ENCODE data around the gene NLGN2.

Gene NLGN2

GRCh38 chr17:7392696-7393612 lies 14.7 kb upstream of the NLGN2 start:
- DNase-seq = no peak

- peak; percentile 82 for DNase-seq
Observed at GRCh38 chr17:7393613-7394451, 13.8 kb upstream of the NLGN2 start.

- DNase-seq = peak; percentile 85
Observed at GRCh38 chr17:7394452-7395191, 13.0 kb upstream of the NLGN2 start, which contains the start of gene PLSCR3. Gene PLSCR3 (minus strand): TSS chr17:7394525. CDS start chr17:7394110, 415 bp downstream.

- DNase-seq = no peak
Observed at GRCh38 chr17:7396147-7396546, 11.5 kb upstream of the NLGN2 start.

GRCh38 chr17:7398612-7399011 lies 9.0 kb upstream of the NLGN2 start:
- no peak for DNase-seq

- DNase-seq = peak; percentile 49
Observed at GRCh38 chr17:7403043-7403726, 4.5 kb upstream of the NLGN2 start.

GRCh38 chr17:7403727-7403976 lies 4.0 kb upstream of the NLGN2 start:
- DNase-seq = no peak

- peak; percentile 98 for DNase-seq
Observed at GRCh38 chr17:7403977-7404736, 3.5 kb upstream of the NLGN2 start, which contains the start of gene TMEM256. Gene TMEM256 (minus strand): TSS chr17:7404097. CDS start chr17:7404084, 13 bp downstream.

- peak; percentile 80 for DNase-seq
Observed at GRCh38 chr17:7404737-7405349, 2.8 kb upstream of the NLGN2 start.

GRCh38 chr17:7405350-7406234 lies 2.1 kb upstream of the NLGN2 start:
- DNase-seq = no peak

- DNase-seq = no peak
Observed at GRCh38 chr17:7406235-7406825, 1.3 kb upstream of the NLGN2 start.

GRCh38 chr17:7407082-7407481 lies 563 bp upstream of the NLGN2 start:
- DNase-seq = no peak

GRCh38 chr17:7408252-7408727 lies 645 bp downstream of the NLGN2 start:
- DNase-seq = peak; percentile 44

- no peak for DNase-seq
Observed at GRCh38 chr17:7408863-7409262, 1.2 kb downstream of the NLGN2 start.

GRCh38 chr17:7409716-7410115 lies 2.1 kb downstream of the NLGN2 start:
- no peak for DNase-seq

- DNase-seq = no peak
Observed at GRCh38 chr17:7410634-7411426, 3.2 kb downstream of the NLGN2 start.

GRCh38 chr17:7411427-7411750 lies 3.7 kb downstream of the NLGN2 start:
- no peak for DNase-seq

GRCh38 chr17:7413346-7413985 lies 5.8 kb downstream of the NLGN2 start:
- no peak for DNase-seq
